ENCODE measurements around the gene RALGAPA2.
"Not testable (repeated sequence)": the region's sequence is repeated elsewhere in the genome, so short reads cannot be mapped to it uniquely, and the experiment has no call there.

The RALGAPA2 gene

DNA sequence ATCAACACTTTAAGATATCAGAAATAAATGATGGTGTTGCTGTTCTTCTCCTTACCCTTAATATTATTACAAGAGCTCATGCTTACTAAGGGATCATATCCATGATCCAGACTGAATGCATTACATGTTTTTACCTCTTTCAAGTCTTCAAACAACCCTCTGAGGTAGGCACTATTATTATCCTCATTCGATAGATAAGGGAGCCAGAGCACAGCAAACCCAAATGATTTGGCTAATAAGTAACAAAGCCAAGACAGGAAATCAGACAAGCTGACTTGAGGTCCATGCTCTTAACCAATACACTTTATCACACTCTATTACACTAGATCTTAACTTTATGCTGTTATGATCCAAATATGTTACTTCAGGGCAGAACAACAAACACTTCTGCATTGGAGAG, 145.9 kb downstream of the RALGAPA2 start:
- no peak for DNase-seq

DNA sequence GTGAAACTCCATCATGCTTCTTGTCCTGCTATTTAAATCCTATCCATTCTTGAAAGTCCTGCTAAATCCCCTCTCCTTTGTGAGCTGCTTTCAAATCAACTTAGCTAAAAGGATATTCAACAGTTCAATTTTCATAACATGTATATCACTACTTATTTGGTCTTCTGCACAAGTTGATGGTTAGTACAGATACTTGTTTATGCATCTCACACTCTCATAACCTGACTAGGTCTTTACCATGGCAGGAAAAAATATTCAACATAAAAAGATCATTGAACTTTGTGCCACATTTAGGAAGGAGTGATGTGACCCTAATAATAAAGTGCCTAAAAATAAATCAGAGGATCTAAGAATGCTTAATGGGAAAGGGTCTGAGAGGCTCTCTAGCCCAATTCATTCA, 148.2 kb downstream of the RALGAPA2 start:
- DNase-seq = no peak

DNA sequence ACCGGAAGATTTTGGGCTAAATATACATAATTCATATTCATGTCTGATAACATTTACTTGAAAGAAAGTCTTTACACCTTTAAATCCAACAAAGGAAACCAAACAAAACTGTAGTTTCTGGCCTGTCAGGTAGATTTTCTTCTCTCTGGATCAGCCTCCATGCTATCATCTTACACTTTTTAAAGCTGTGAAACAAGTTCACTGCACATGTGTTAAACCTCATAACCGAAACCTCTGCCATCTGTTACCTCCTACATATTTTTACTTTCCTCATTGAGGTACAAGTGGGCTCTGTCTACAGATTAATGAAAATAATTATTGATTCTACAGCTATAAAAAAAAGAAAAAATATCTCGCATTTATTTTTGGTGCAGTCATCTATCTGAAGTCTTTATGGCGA, 149.9 kb downstream of the RALGAPA2 start:
- DNase-seq = no peak

DNA sequence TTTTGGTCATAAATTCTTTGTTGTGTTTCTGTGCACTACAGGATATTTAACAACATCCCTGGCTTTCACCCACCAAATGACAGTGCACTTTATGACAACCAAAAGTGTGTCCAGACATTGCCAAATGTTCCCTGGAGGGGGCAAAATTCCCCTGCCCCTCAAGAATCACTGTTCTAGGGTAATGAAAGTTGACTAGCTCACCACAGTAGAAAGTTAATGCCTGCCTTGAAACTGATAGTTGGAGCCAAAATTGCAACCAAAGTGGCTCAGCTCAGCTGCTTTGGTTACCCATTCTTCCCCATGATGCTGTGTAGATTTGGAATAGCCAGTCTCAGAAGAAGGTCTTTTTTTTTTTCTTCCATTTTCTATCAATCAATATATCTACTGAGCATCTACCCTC, 150.6 kb downstream of the RALGAPA2 start:
- no peak for DNase-seq

DNA sequence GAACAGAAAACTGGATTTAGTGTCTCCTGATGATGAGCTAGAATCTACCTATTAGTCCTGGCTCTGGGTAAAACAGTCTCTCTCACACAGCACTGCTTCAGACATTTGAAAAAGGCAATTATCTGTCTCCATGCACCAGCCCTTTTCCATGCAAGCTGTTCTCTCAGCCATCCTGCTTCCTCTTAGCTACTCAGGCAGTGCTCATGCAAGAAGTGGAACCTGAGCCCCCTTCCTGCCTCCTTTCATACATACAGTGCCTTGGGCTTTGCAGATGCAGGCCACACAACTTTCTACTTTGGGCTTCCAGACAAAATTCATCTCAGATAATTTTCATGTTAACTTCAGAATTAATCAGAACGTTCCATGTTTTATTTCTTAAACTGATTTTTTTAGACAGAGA, 151.3 kb downstream of the RALGAPA2 start:
- no peak for DNase-seq

DNA sequence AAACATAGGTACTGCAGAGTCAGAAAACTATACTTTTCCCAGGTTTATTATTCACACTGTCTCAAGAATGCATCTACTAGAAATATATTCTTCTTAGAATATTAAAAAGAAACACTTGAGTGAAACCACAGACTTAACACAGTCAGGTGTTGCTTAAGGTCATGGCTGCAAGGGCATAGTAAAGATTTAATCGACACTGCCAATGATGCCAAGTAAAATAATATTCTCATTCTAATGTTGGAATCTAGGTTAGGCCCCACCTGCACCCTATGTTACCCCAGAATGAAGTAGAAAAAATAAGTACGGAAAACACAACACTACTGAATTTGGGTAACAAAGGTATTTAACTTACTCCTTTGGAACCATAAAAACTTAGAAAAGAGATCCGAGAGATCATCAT, 155.0 kb downstream of the RALGAPA2 start:
- DNase-seq = no peak

DNA sequence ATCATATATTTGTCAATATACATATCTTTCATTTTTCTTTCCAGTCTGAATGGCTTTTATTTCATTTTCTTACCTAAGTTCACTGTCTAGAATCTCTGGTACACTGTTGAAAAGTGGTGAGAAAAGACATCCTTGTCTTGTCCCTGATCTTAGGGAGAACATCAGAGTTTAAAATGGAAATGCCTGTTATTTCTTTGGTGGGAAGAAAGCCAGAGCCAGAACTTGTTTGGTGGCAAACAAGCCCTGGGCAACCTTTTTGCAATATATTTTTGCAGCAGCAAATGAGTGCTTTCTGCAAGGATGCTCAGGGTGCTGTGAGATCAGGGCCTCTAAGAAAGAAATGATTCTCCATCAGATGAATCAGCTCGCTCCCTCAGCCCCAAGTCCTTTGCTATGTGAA, 156.6 kb downstream of the RALGAPA2 start:
- DNase-seq = no peak

DNA sequence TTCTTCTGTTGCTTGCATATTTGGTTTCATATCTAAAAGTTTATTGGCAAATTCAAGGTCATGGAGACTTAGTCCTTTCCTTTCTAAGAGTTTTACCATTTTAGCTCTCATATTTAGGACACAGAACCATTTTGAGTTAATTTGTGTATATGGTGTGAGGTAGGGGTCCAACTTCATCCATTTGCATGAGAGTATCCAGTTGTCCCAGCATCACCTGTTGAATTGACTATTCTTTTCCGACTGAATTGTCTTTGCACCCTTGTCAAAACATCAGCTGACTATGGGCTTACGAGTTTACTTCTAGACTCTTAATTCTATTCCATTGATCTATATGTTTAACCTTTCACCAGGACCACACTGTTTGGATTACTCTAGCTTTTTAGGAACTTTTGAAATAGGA, 157.5 kb downstream of the RALGAPA2 start:
- DNase-seq = no peak

DNA sequence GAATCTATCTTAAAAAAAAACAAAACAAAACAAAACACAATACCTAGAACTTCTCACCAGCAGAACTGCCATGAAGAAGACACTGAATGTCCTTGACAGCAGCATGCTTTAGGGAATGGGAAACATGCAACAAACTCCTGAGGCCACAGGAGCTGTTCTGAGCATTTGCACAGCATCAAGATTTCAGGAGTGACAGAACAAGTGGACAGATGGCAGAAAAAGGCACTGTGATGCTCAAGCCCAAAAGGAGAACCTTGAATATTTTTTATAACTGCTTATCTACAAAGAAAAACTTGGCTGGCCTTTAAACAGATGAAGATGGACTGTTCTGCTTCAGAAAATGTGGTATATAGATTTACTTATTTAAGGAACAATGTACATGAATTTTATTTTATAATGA, 158.9 kb downstream of the RALGAPA2 start:
- no peak for DNase-seq

DNA sequence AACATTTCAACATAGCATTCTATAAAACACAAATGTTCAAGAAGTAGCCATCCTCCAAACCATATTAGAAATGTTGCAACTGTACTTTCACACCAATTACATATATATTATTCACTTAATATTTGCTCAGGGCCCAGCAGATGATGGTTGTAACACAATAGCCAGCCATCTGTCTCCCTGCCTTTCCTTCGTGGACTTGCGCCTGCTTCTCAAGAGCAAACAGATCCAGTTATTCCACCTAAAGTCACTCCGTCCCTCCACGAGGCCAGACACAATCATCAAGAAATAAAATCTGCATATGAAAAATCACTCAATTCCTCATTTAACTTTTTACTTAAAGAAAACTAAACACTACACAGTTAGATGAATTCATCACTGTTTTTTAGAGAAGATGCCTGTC, 160.4 kb downstream of the RALGAPA2 start:
- no peak for DNase-seq

DNA sequence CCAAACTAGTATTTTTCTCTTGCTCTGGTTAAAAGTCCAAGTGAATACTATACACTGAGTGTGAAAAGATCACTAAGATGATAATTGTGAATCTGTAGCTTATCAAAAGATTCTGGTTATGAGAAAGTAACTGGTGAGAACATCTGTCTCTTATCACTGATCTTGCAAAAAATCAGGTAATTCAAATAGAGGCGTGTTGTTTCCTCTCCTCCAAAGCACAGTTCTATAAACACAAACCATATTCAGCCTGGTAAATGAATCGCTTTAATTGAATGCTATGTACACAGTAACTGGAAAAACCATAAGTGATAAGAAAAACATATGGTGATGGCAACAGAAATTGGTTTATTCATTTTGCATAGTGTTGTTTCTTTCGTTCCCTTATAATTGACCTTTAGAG, 161.0 kb downstream of the RALGAPA2 start:
- no peak for DNase-seq

DNA sequence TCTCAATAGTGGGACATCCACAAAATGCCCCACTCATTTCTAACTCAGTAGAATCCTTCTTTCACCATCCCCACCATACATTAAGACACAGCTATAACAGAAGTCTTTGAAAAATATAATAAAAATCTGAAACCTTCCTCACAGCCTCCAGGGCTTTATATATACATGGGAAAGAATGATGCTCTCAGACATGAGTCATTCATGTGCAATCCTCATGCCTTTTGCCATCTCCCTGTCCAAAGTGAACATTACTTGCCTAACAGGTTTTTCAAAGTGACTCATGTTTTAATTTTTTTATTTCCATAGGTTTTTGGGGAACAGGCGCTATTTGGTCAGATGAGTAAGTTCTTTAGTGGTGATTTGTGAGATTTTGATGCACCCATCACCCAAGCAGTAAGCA, 162.7 kb downstream of the RALGAPA2 start:
- DNase-seq = no peak

DNA sequence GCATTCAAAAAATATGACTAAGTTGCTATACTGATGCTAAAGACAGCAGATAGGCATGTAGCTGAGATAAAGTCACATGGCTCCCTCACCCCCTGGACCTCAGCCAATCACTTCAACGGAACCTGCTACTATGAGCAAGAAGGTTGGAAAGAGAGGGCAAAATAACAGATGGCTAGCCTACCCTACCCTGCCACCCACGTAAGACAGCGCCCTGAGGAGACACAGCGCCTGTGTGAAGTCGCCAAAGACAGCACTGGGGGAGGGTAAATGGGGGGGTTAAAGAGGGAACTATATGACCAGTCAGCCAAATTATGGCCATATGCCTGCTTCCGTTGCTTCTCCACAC, 163.2 kb downstream of the RALGAPA2 start:
- no peak for DNase-seq

DNA sequence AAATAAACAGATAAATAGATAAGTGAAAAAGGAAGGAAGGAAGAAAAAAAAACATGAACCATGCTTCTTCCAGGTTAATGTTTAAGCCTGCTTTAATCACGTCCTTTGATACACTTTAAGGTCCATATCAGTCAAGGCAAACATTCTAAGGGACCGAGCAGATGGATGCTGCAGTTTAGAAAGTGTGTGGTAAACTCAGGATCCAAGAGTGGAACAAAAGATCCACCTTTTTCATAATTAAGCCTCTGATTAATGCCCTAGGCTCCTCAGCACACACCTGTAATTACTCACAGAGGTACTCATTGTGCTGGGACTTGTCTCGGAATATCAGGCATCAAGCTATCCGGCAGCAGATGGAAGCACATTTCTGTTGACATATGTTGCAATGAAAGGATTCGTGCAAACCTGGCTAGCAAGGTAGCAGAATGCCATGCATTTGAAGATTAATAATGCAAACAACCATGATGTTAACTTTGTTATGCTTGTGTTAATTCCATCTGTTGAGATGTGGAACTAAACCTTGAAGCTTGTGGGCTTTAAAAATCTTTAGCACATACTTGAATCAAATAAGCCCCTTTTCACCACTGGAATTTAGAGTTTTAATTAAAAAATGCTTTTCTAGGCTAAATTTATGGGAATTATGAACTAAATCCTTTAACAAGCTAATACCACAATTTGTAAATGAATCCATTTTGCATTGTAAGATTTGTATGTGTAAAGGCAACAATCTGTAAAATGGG, 163.7 kb downstream of the RALGAPA2 start:
- DNase-seq = no peak

DNA sequence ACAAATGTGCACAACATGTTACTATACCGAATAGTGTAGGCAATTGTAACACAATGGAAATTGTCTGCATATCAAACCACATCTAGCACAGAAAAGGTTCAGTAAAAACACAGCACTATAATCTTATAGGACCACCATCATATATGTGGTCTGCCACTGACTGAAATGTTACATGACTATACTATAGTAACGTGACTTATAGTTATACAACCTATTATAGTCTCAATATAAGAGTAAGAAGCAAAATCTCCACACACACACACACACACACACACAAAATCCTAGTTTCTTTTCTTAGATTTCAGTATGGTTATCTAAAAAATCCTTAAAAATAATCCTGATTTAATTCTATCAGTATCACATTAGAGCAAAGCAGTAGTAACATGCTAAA, 164.6 kb downstream of the RALGAPA2 start:
- no peak for DNase-seq

DNA sequence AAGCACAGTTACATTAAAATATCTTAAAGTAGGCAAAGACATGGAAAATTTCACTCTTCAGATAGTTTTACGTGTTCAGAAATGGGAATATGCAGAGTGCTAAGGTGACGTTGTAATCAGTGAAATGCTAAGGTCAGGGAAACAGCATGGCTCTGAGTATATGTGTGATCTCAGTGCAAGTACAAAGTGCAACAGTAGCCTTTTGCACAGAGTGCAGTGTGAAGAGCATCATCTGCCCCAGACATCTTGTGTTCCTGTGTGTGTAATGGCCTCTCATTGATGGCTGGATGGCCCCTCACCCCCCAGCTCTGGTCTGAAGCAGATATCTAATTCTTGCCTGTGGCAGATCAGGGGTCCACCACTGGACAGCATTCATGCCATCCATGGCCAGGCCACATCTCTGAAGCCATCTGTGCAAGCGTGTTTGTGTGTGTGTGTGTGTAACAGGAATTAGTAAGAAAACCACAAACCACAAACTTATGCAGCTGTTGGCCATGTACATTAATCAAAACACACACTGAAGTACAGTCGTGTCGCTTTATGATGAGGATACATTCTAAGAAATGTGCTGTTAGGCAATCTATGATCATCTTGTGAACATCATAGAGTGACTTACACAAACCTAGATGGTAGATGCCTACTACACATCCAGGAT, 165.1 kb downstream of the RALGAPA2 start:
- DNase-seq = no peak

DNA sequence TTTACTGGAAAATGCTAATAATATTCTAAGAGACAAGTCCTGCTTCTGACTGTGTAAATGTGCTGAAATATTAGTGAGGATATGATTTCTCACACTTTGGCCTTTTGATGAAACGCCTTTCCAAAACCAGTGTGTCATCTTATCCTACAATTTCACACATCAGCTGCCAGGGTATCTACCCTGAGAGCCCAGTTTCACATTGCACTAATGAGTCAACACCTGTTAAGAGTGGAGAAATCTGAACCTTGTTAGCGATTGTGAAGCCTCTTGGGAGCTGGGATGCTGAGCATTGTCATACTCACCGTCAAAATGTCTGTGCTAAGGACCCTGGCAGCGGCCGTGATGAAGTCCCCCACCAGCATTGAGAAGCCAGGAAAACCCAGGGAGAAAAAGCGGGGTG, 166.0 kb downstream of the RALGAPA2 start:
- DNase-seq = peak; percentile 55

DNA sequence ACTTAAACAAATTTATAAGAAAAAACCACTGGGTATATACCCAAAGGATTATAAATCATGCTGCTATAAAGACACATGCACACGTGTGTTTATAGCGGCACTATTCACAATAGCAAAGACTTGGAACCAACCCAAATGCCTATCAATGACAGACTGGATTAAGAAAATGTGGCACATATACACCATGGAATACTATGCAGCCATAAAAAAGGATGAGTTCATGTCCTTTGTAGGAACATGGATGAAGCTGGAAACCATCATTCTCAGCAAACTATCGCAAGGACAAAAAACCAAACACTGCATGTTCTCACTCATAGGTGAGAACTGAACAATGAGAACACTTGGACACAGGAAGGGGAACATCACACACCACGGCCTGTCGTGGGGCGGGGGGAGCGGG, 169.1 kb downstream of the RALGAPA2 start:
- not testable (repeated sequence) for DNase-seq

DNA sequence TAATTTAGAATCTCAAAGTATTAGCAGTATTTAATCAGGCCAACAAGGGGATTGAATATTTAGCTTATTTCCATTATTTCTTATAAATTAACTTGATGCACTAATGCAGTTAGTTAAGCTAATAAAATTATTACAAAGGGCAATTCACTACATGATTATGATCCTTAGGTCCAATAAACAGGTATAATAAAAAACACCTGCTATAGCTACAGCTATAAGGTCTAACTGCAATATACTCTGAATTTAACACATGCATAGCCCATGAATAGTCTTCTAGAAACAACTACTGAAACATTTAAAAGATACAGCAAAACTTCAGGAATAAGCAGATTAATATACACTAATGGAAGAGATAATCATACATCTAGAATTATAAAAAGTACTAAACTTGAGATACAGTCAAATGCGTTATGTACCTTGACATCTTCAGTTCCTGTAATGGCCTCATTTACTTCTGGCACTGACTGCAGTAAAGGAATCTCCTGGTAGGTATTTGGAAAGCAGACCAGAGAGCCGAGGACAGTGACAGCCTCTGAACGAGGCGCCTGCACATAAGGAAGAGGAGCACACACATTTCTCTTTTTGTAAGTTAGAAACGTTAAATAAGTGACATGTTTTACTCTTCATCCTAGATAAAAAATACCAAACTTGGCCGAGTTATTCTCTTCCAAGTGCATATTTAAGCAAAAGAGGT, 176.1 kb downstream of the RALGAPA2 start:
- DNase-seq = no peak

DNA sequence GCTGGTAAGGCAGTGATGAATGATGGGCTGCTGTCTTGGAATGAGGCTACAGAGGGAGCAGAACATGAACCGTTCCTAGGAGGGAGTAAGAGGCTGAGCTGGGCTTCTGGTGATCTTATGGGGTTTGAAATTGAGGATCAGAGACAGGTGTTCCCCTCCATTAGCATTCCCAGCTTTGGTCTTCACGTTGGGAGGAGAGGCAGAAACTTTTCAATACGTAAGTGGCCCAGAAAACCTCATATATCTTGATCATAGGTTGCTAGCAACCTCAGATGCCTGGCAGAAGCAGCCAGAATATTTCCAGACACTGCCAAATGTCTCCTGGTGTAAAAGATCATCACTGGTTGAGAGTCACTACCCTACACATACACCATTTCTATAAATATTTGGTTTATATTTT, 177.4 kb downstream of the RALGAPA2 start:
- no peak for DNase-seq

DNA sequence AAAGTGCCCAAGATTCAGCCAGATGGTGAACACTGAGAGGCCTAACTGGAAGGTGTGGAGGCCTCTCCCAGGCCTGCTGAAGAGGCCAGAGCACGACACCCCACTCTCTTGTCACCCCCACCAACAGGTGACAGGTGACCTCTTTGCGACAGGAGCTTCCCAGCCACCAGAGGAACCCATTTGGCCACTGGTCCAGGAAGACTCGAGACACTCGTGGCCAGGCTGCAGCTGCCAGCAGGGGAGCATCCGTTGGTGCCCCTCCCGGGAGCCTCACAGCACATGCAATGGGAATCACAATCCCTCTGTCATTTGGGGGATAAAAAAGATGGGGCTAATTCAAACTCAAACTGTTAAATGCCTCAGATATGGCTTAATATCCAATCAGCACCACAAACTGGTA, 181.2 kb downstream of the RALGAPA2 start:
- no peak for DNase-seq

DNA sequence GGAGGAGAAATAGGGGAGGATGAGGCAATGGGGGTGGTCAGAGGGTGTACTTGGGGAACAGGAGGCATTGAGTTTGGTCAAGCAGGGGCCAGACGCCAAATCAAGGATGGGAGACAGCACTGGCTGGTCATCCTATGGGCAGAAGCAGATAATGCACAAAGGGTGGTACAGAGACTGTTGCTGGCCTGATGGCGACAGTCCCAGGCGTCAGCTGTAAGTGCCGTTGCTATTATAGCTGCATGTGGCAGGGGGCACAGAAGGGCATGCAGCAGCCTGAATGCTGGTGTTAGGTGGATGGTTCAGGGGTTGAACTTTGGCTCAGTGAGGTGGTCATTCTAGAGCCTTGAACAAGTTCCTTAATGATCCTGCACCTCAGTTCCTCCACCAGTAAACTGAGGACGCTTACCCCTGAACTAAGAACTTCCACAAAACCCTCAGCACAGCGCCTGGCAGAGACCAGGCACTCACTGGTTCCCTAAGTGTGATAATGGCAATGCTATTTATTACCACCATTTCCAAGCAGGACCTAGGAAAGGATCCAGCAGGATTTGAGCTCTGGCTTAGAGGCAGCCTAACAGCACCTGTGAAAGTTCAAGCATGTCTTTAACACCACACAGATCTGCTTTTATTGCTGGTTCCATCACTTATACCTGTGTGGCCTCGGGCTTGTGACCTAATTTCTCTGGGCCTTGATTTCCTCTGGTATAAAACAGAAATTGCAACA, 181.9 kb downstream of the RALGAPA2 start:
- DNase-seq = no peak

DNA sequence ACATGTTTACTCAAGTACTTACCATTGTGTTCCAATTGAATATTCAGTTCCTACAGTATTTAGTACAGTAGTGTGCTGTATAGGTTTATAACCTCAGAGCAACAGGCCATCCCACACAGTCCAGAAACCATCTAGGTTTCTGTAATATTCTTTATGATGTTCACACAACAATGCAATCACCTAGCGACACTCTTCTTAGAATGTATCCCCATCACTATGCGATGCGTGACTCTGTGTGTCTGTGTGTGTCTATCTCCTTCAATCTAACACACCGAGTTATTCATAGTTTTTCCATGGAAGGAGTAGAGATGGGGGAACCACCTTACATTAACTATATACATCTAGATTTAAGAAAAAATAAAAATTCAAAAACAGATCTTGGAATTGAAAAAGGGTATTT, 182.8 kb downstream of the RALGAPA2 start:
- DNase-seq = no peak

DNA sequence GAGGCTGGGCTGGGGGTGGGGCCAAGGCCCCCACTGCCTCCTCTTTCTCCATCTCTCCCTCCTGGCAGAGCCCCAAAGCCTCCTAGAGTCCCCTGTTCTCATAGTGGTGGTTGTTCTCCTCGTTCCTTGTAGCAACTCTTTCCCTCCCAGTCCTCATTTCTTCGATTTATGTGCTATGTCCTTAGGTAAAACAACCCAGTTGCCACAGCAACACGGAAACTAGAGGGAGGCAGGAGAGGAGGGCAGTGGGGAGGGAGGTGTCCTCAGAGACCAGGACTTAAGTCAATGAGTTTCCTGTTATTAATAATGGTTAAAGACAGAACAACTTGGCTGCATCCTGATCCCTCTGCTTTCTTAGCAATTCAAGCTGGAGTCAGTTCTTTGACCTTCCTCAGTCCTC, 183.6 kb downstream of the RALGAPA2 start:
- DNase-seq = no peak

Measured in NCI-H2107 (cell line).